Neural crest cell (in vitro differentiated cells): ENCODE measurements around the gene ADK. TPM values are rescaled to one million over a fixed set of nuclear protein-coding genes. Genes with fewer than 3 reads are reported as not detected.
A peak's percentile ranks its signal among the peaks of the same experiment; 100 is the strongest.

Experiments
- DNase-seq: peaks from one replicate; pipeline ENCODE4 v3.0.0; 2021; ENCODE audit warnings: low read depth, mixed read lengths, low spot score
- H3K27ac Mint-ChIP-seq: one replicate; pipeline ENCODE4 v1.8.0; 2021; ENCODE audit warnings: mild to moderate bottlenecking, mixed read lengths; ENCODE audit not compliant: unreplicated experiment
- H3K27me3 Mint-ChIP-seq: 2 replicates; pipeline ENCODE4 v1.8.0; 2021; ENCODE audit warnings: low read depth, mild to moderate bottlenecking, mixed read lengths
- H3K36me3 Mint-ChIP-seq: 2 replicates; pipeline ENCODE4 v1.8.0; 2021; ENCODE audit warnings: low read depth, mild to moderate bottlenecking, mixed read lengths
- H3K4me1 Mint-ChIP-seq: 2 replicates; pipeline ENCODE4 v1.8.0; 2021; ENCODE audit warnings: mixed read lengths
- H3K4me3 Mint-ChIP-seq: one replicate; pipeline ENCODE4 v1.8.0; 2021; ENCODE audit warnings: mild to moderate bottlenecking, mixed read lengths
- H3K9me3 Mint-ChIP-seq: 2 replicates; pipeline ENCODE4 v1.8.0; 2021; ENCODE audit warnings: mixed read lengths
- total RNA-seq: library from RNA; stranded (reverse); gene quantifications from 2 replicates; pipeline ENCODE4 v1.2.1, GENCODE V29; 2021
- TF ChIP-seq, protein P1 (sequence below): fragments of 200-600 bp; sonication (generic); conservative IDR thresholded peaks from 2 replicates; pipeline ENCODE4 v1.5.0; 2021; ENCODE audit warnings: antibody characterized with exemption, mild to moderate bottlenecking

ADK gene
- total RNA-seq, 1 donor from 2014 or later, result 35.6 TPM

DNA sequence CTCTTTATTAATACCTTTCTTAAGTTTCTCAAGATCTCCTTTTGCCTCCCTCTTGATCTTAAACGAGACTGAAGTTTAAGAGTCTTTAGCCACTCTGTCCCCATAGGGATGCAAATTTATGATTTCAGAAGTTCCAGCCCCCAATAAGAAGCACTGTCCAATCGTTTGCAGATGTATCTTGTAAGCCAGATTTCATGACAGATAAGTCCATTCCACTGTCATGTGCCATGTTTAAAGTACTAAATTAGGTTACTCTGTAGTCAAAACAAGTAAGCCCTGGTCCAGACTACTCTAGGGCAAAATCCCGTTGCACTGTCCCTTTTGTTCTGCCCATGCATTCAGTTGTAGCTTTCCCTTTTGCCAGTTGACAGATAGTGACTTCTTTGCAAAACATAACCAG lies 518.2 kb downstream of the ADK start:
- Mint-ChIP-seq H3K4me1 (no peaks in the 10 kb centered on the region), H3K9me3 (no peaks in the 10 kb centered on the region), H3K4me3 (no peak overlapping the region), H3K27ac (no peak overlapping the region), H3K36me3 (peaks cover 5% of the 10 kb centered on the region), H3K27me3 (no peaks in the 10 kb centered on the region)
- no peak for DNase-seq
- TF ChIP-seq, protein P1, sequence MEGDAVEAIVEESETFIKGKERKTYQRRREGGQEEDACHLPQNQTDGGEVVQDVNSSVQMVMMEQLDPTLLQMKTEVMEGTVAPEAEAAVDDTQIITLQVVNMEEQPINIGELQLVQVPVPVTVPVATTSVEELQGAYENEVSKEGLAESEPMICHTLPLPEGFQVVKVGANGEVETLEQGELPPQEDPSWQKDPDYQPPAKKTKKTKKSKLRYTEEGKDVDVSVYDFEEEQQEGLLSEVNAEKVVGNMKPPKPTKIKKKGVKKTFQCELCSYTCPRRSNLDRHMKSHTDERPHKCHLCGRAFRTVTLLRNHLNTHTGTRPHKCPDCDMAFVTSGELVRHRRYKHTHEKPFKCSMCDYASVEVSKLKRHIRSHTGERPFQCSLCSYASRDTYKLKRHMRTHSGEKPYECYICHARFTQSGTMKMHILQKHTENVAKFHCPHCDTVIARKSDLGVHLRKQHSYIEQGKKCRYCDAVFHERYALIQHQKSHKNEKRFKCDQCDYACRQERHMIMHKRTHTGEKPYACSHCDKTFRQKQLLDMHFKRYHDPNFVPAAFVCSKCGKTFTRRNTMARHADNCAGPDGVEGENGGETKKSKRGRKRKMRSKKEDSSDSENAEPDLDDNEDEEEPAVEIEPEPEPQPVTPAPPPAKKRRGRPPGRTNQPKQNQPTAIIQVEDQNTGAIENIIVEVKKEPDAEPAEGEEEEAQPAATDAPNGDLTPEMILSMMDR, result no peak

DNA sequence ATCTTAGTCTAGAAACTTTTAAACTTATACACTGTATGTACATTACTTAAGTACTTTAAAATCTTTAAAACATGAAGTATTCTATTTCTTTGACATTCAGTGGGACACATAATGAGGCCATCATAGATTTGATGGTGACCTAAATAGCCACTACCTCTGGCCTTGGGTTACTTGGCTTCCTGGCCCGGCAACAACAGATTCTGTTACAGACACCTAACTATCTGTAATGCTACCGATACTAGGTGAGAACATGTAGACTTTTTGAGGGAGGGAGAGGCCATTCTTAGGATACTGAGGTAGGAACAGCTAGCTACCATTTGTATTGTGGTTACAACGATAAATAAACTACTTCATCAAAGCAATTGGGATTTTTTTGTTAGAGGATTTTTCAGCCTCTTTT lies 520.7 kb downstream of the ADK start:
- Mint-ChIP-seq H3K27ac (no peak overlapping the region), H3K4me1 (peaks cover 6% of the 10 kb centered on the region), H3K27me3 (no peaks in the 10 kb centered on the region), H3K4me3 (no peak overlapping the region), H3K36me3 (peaks cover 7% of the 10 kb centered on the region), H3K9me3 (no peaks in the 10 kb centered on the region)
- TF ChIP-seq, protein P1, result no peak
- DNase-seq, result no peak

DNA sequence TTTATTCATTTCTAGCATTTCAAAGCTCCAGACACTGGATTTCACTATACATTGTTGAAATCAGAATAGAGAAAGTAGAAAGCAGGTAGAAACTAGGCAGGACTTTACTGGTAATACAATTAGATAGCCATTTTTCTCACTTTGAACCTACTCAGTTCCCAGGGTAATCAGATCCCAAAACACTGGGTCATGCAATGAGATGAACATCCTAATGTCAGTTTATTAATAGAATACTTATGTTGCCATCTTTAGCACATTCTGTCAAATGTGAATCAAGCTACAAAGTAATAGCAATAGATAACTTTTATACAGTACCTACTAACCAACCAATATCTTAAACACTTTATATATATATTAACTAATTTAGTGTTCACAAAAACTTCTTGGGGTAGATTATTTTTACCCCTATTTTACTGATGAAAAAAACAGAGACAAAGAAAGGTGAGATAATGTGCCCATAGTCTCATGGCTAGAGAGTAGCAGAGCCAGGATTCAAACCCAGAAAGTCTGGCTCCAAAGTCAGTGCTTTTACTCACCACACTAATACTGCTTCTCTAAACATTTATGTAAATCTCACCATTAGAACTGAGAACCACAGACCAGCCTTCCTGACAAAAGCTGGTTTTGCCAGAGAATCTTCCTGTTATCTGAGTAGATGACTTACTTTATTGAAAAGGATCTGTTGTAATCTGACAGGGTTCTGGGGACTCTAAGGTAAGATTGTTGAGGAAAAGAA lies 521.6 kb downstream of the ADK start:
- TF ChIP-seq, protein P1, result no peak
- peaks cover 6% of the 10 kb centered on the region for H3K4me1 Mint-ChIP-seq
- no peaks in the 10 kb centered on the region for H3K9me3 Mint-ChIP-seq
- H3K27me3 Mint-ChIP-seq, result no peaks in the 10 kb centered on the region
- no peak for DNase-seq
- H3K4me3 Mint-ChIP-seq, result no peak overlapping the region
- peak overlapping the region; percentile 2 for H3K27ac Mint-ChIP-seq
- peaks cover 7% of the 10 kb centered on the region for H3K36me3 Mint-ChIP-seq

DNA sequence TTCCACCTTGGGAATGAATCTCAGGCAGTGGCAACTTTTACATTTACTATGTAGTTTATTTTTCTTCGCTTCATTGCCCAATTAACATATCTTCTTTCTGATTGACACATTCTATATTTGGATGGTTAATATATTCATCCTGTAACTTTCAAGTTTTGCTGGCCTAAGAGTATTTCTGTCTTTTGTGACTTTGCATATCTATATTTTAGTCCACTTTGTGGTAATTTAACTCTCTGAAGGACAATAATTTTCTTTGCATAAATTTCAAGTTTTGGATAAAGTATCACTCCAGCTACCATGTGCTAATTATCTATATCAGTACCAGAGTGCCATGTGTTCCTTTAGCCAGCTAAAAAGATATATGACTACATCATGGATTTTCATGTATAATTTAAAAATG lies 523.9 kb downstream of the ADK start:
- Mint-ChIP-seq H3K4me3 (no peak overlapping the region), H3K36me3 (peaks cover 7% of the 10 kb centered on the region), H3K27me3 (no peaks in the 10 kb centered on the region), H3K27ac (no peak overlapping the region), H3K4me1 (peaks cover 6% of the 10 kb centered on the region), H3K9me3 (no peaks in the 10 kb centered on the region)
- DNase-seq, result no peak
- TF ChIP-seq, protein P1, result no peak

DNA sequence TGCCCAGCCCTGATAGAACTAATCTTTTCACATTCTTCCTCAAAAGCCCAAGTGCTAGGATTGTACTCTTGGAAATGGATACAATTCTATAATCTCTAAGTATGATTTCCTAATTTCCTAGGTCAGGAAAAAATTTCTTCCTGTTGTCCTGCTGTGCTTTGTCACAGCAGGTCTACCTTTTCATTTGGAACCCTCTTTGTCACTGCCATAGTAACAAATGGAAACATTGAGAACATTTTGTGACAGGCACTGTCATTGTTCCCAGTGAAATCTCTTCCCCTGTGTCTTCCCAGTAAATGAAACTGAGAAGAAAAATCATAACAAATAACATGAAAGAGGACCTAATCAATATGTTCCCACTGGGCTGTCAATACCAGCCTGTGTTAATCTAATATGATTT lies 524.5 kb downstream of the ADK start:
- Mint-ChIP-seq H3K27me3 (no peaks in the 10 kb centered on the region), H3K36me3 (peaks cover 7% of the 10 kb centered on the region), H3K4me1 (peaks cover 6% of the 10 kb centered on the region), H3K4me3 (no peak overlapping the region), H3K27ac (no peak overlapping the region), H3K9me3 (no peaks in the 10 kb centered on the region)
- TF ChIP-seq, protein P1, result no peak
- no peak for DNase-seq
